Measurements from ENCODE around the gene AGMO. TPM values are rescaled to one million over a fixed set of nuclear protein-coding genes. Genes with fewer than 3 reads are reported as not detected.

AGMO gene
- total and polyA plus RNA-seq, 2 of the 8 experiments (the other 6 are each of a cell fraction or from before 2014, with no cell fraction given), result 0.22 to 0.45 TPM

DNA sequence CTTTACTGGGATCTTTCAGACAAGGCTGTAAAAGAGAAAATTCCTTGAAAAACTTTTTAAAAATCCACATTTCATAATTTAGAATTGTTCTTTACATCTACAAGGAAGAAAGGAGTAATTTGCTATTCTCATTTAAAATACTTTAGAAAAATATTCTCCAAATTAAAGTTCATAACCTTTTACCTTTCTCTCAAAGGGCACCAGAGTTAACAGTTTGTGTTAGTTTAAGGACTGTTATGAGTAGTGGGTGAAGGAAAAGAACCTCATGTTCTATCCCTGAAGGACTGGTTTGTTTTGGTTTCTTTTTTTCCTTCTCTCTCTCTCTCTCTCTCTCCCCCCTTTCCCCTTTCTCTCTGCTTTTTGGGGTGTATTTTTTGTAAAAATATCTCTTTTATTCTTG, 4.1 kb downstream of the AGMO start:
- H3K9me3 ChIP-seq (ENCODE audit: insufficient read depth in 2 of 2, low read depth in 1 of 2, low read length in 1 of 2), result no peaks in the 10 kb centered on the region
- no peaks in the 10 kb centered on the region for H4K20me1 ChIP-seq (replicated peaks in 1 of 2; ENCODE audit: control insufficient read depth in 1 of 2, insufficient read depth in 2 of 2, low read length in 2 of 2)
- ChIA-PET CTCF (ENCODE audit: partially characterized antibody) (no interaction called here), POLR2A (ENCODE audit: partially characterized antibody) (no interaction called here)
- no peak overlapping the region for H2BK20ac ChIP-seq (ENCODE audit: low read length)
- H2AFZ ChIP-seq (ENCODE audit: low read length), result no peak overlapping the region
- H4K91ac ChIP-seq (replicated peaks; ENCODE audit: insufficient read length, low read length), result no peak overlapping the region
- H3K79me1 ChIP-seq (ENCODE audit: low read depth, low read length), result no peaks in the 10 kb centered on the region
- no peaks in the 10 kb centered on the region for H3K79me2 ChIP-seq (ENCODE audit: control insufficient read depth in 1 of 2, insufficient read depth in 2 of 2, low read length in 2 of 2)
- H4K8ac ChIP-seq (ENCODE audit: extremely low read depth, insufficient read depth, low read length), result no peak overlapping the region
- no peak overlapping the region for H3K56ac ChIP-seq (replicated peaks; ENCODE audit: insufficient read length, low read depth, low read length)
- H3K36me3 ChIP-seq (ENCODE audit: control insufficient read depth in 2 of 4, insufficient read depth in 4 of 4, low read length in 3 of 4), result no peaks in the 10 kb centered on the region
- H3K14ac ChIP-seq (ENCODE audit: insufficient read length), result no peak overlapping the region
- H2BK120ac ChIP-seq (replicated peaks; ENCODE audit: low read depth, low read length), result no peak overlapping the region
- H3K23ac ChIP-seq (ENCODE audit: insufficient read length), result no peak overlapping the region
- H3K27ac ChIP-seq (ENCODE audit: low read depth, low read length), result no peak overlapping the region
- H3K4me3 ChIP-seq (ENCODE audit: extremely low read depth in 1 of 4, insufficient read depth in 2 of 4, low read depth in 3 of 4, low read length in 4 of 4), result no peak overlapping the region
- no peak overlapping the region for H2BK15ac ChIP-seq (ENCODE audit: low read length)
- DNase-seq (ENCODE audit: low read depth in 1 of 2, low spot score in 2 of 2), result no peak
- TF ChIP-seq CBX8 (IDR thresholded peaks at IDR 0.05; ENCODE audit: borderline replicate concordance, low read depth, low read length) (no peak), SP2 (IDR thresholded peaks at IDR 0.05; ENCODE audit: low read length) (no peak), FOSL1 (IDR thresholded peaks at IDR 0.05; ENCODE audit: insufficient read depth, low read depth, low read length) (no peak), KDM4A (IDR thresholded peaks at IDR 0.05; ENCODE audit: low read depth, low read length, severe bottlenecking) (no peak), ASH2L (IDR thresholded peaks at IDR 0.05; ENCODE audit: low read length) (no peak), SUZ12 (IDR thresholded peaks at IDR 0.05; ENCODE audit: low read length) (no peak), HDAC6 (IDR thresholded peaks at IDR 0.05; ENCODE audit: low read depth, low read length) (no peak), ZNF274 (IDR thresholded peaks at IDR 0.05; ENCODE audit: borderline replicate concordance, extremely low read depth, low read length) (no peak), BRCA1 (IDR thresholded peaks at IDR 0.05; ENCODE audit: low read depth, low read length) (no peak)
- TF ChIP-seq, protein P1, sequence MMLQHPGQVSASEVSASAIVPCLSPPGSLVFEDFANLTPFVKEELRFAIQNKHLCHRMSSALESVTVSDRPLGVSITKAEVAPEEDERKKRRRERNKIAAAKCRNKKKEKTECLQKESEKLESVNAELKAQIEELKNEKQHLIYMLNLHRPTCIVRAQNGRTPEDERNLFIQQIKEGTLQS (IDR thresholded peaks at IDR 0.05; ENCODE audit: insufficient read depth, low read depth, low read length), result no peak
- no peaks in the 10 kb centered on the region for H3K23me2 ChIP-seq (ENCODE audit: low read depth, low read length)
- peaks cover 0 to 4% (median 0%) of the 10 kb centered on the region in 4 experiments; a peak in 1 of 7 replicates for H3K4me1 ChIP-seq (replicated peaks in 1 of 4; ENCODE audit: control insufficient read depth in 3 of 4, insufficient read depth in 4 of 4, low read length in 3 of 4)
- no peak overlapping the region for H4K5ac ChIP-seq (ENCODE audit: insufficient read length, low read depth, low read length)
- no peak overlapping the region for H2BK12ac ChIP-seq (ENCODE audit: low read depth, low read length)
- H2BK5ac ChIP-seq (ENCODE audit: low read depth, low read length), result no peak overlapping the region
- H3K18ac ChIP-seq (ENCODE audit: extremely low read depth, low read length), result no peak overlapping the region
- no peak overlapping the region for H3K9ac ChIP-seq (replicated peaks in 1 of 4; ENCODE audit: extremely low read depth in 1 of 4, low read depth in 3 of 4, low read length in 3 of 4)
- H3K4me2 ChIP-seq (ENCODE audit: insufficient read depth in 1 of 2, low read depth in 2 of 2, low read length in 2 of 2), result no peak overlapping the region
- H2AK5ac ChIP-seq (ENCODE audit: low read depth, low read length), result no peak overlapping the region
- H3K27me3 ChIP-seq (replicated peaks in 1 of 4; ENCODE audit: control insufficient read depth in 3 of 4, extremely low read depth in 1 of 4, insufficient read depth in 3 of 4, low read length in 3 of 4), result no peaks in the 10 kb centered on the region
- no peak for FAIRE-seq
- no peak overlapping the region for H3K4ac ChIP-seq (replicated peaks; ENCODE audit: insufficient read length, low read depth, low read length)
